WI38 (cell line): ENCODE data around the gene DGKA.
"Not testable (repeated sequence)": the region's sequence is repeated elsewhere in the genome, so short reads cannot be mapped to it uniquely, and the experiment has no call there.

Experiments used
- H3K4me3 ChIP-seq: 2 replicates; pipeline ENCODE4 v1.5.1; 2011; ENCODE audit warnings: low read depth, mild to moderate bottlenecking, control low read depth, low read length
- CTCF ChIP-seq: IDR thresholded peaks from 2 replicates; pipeline ENCODE4 v1.5.1; 2012; ENCODE audit warnings: low read depth, mild to moderate bottlenecking, control low read depth, low read length

DGKA gene

DNA sequence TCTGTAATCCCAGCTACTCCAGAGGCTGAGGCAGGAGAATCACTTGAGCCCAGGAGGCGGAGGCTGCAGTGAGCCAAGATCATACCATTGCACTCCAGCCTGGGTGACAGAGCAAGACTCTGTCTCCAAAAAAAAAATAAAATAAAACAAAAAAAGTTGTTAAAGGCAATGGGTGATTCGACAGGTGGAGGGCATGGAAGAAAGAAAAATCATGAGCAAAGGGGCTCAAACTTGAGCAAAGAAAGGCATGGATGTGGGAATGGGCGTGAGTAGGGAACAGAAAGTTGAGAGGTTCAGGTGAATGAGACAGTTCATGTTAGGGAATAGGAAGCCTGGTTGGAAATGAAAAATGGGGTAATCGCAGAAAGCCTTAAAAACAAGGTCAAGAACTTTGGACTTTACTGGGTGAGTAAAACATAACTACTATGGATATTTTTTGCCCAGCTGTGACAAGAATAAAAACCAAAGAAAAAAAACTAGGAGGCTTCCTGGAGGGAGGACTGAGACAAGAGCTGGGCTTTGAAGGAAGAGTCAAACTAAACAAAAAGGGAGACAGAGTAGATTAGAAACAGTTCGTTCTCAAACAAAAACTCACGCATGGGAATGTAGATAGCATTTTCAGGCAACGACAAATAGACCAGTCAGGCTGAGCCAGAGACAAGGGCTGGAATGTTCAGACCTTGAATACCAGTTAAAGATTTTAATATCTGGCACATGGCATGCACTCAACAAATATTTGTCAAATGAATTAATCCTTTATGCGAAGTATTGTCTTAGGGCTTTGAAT is 22.0 kb upstream of the DGKA start:
- H3K4me3 ChIP-seq: no peak overlapping the region
- no peak for TF ChIP-seq CTCF

DNA sequence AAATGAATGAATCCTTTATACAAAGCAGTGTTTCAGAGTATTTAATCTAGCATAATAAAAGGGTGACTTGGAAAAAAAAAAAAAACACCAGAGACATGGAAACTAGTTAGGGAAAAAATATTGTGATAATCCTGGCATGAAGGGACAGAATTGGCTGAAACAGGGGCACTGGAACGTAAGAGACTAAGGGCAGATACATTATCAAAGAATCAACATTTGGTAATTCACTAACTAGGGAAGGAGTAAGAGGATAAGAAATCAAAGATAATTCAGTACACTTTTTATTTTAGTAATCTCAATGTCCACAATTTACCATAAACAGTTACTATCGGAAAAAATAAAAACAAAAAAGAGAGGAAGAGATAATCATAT is 21.5 kb upstream of the DGKA start:
- no peak for TF ChIP-seq CTCF

DNA sequence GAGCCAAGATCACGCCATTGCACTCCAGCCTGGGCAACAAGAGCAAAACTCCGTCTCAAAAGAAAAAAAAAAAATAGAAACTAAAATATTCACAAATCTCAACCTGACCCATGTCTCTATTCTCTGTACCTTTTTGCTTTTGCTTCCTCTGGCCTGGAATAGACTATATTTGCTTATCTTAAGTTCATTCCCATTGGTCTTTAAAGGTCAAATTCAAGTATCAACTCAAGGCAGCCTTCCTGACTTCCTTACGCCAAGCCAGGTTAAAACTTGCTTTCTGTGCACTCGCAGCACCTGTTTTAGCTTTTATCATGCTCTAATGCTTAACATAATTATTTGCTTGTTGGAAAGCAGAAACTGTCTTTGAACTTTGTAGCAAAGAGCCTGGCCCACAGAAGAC is 18.1 kb upstream of the DGKA start:
- TF ChIP-seq CTCF: no peak
- no peak overlapping the region for H3K4me3 ChIP-seq

More for the DNA sequence above, 21.5 kb upstream of the DGKA start:
- H3K4me3 ChIP-seq: no peak overlapping the region

GRCh38 chr12:55915482-55915859 is 15.5 kb upstream of the DGKA start:
- H3K4me3 ChIP-seq: no peak overlapping the region
- TF ChIP-seq CTCF: no peak

DNA sequence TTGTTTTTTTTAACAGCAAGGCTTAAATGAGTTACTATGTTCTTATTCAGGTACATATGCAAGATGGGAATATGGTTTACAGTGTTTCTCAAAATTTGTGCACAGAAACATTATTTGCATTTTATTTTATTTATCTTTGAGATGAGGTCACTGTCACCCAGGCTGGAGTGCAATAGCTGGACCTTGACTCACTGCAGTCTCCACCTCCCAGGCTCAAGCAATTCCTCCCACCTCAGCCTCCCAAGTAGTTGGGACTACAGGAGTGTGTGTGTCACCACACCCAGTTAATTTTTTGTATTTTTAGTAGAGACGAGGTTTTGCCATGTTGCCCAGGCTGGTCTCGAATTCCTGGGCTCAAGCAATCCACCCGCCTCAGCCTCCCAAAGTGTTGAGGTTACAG is 11.9 kb upstream of the DGKA start:
- not testable (repeated sequence) for H3K4me3 ChIP-seq

GRCh38 chr12:55922126-55922525 is 8.8 kb upstream of the DGKA start:
- H3K4me3 ChIP-seq: no peak overlapping the region
- TF ChIP-seq CTCF: no peak

GRCh38 chr12:55923648-55924047 is 7.3 kb upstream of the DGKA start:
- not testable (repeated sequence) for H3K4me3 ChIP-seq

GRCh38 chr12:55925371-55925770 is 5.6 kb upstream of the DGKA start:
- no peak overlapping the region for H3K4me3 ChIP-seq
- no peak for TF ChIP-seq CTCF
